GM12865 (cell line): ENCODE results near the gene AUP1.
"Not testable (repeated sequence)": the region's sequence is repeated elsewhere in the genome, so short reads cannot be mapped to it uniquely, and the experiment has no call there.

Experiments
- DNase-seq: peaks from one replicate; pipeline ENCODE4 v3.0.0; 2010; ENCODE audit warnings: low read depth
- H3K4me3 ChIP-seq: 2 replicates; pipeline ENCODE4 v1.5.1; 2011; ENCODE audit warnings: mild to moderate bottlenecking, low read depth, low read length, control low read depth
- TF ChIP-seq, protein P1 (sequence below): IDR thresholded peaks from 2 replicates; pipeline ENCODE4 v1.5.1; 2011; ENCODE audit warnings: low read length, control low read depth, low read depth, inconsistent platforms; ENCODE audit not compliant: insufficient read depth; ENCODE audit errors: missing control alignments

AUP1 gene

DNA sequence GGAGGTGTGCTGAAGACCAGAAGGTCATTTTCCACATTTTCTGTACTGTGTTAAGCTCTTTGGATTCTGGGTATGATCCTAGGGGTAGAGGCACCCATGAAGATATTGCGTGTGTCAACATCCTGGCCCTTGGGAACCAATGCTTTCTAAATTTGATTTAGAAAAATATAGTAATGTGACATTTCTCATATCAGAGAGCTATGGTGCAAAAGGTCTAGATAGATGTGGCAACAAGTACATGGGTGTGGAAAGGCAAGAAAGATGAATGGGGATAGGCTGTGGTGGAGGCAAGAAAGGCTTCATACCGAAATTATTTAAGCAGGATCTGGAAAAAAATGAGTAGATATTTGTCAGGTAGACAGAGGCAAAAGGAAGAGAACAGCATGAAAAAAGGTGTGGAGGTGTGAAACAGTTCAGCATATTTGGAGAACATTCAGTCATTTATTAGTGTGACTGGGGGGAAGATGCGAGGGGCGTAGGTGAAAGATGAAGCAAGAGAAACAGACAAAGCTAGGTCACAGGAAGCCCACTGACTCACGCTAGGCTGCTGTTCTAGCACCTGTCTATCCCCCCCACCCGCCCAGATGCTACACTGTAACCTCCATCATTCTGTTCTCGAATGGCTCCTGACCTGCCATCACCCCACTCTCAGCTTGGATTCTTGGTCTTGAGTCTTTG, 36.7 kb upstream of the AUP1 start:
- TF ChIP-seq, protein P1, sequence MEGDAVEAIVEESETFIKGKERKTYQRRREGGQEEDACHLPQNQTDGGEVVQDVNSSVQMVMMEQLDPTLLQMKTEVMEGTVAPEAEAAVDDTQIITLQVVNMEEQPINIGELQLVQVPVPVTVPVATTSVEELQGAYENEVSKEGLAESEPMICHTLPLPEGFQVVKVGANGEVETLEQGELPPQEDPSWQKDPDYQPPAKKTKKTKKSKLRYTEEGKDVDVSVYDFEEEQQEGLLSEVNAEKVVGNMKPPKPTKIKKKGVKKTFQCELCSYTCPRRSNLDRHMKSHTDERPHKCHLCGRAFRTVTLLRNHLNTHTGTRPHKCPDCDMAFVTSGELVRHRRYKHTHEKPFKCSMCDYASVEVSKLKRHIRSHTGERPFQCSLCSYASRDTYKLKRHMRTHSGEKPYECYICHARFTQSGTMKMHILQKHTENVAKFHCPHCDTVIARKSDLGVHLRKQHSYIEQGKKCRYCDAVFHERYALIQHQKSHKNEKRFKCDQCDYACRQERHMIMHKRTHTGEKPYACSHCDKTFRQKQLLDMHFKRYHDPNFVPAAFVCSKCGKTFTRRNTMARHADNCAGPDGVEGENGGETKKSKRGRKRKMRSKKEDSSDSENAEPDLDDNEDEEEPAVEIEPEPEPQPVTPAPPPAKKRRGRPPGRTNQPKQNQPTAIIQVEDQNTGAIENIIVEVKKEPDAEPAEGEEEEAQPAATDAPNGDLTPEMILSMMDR: no peak
- H3K4me3 ChIP-seq: no peak overlapping the region
- DNase-seq: no peak

DNA sequence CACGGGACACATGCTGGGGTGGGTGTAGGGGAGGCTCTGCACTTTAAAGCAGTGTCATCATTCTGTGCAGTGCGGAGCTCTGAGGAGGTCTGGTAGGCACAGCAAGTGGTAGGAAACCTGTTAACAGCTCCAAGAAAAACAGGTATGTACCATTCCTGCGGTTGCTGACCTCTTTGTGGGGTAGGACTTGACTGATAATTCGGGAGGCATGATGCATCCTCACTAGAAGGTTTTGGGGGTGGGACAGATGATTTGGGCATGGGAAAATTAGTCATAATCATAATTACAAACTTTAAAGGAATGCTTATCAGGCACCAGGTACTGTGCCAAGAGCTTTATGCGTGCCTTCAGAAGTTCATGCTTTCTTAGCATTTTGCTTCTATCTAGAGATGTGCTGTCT, 34.7 kb upstream of the AUP1 start:
- TF ChIP-seq, protein P1: no peak
- H3K4me3 ChIP-seq: no peak overlapping the region
- no peak for DNase-seq

DNA sequence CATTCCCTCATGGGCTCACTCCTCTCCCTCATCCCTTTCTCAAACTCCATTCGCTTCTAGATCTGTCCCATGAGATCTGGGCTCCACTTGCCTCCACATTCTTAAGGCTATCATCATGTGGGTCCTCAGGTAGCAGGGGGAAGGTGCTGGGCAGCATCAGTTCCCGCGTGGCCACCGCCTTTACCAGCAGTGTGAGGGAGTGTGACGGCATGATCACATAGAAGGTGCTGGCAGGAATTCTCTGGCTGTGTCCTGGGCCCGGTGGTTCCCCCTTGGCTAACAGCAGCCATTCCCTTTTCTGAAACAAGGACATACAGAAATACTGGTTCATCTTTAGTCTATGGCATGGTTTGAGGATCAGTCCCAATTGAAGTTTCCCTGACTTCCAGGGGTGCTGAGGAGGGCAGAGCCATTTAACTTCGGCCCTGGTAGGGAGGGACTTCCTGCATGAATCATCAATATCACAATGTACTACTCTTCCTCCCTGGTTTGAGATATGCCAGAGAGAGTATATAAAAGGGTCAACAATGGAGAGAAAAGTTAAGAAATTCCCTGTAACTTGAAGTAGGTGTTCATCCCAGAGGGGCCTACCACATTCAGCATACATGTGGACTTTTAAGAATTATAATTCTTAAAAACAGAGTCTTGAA, 32.7 kb upstream of the AUP1 start:
- no peak overlapping the region for H3K4me3 ChIP-seq
- TF ChIP-seq, protein P1: no peak
- DNase-seq: no peak

DNA sequence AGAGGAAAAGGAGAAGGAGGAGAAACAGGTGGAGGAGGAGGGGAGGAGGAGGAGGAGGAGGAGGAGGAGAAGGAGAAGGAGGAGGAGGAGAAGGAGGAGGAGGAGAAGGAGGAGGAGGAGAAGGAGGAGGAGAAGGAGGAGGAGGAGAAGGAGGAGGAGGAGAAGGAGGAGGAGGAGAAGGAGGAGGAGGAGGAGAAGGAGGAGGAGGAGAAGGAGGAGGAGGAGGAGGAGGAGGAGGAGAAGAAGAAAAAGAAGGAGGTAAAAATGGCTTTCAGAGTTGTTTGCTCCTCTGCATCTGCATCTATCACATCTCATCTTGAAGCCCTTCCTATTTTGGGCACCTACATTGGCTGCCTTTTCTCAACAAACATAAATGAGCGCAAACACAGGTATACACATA, 31.5 kb upstream of the AUP1 start:
- DNase-seq, H3K4me3 ChIP-seq: not testable (repeated sequence)

DNA sequence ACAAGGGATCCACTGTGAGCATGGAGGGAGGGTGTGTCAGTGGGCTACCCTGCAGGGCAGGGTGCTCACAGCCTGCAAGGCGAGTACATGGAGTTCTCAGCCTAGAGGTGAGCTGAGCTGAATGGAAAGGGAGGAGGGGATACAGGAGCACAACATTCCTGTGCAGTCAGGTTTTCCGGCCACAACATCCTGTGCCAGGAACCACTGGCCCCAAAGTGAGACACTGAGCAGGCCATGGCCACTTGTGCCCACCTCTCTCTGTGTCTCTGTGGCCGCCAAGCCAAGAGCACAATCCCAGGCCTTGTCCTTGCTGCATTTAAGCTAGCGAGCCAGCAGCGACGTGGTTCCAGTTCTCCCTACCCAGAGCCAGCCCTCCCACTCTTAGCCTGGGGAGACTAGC, 31.1 kb upstream of the AUP1 start:
- H3K4me3 ChIP-seq: no peak overlapping the region
- no peak for DNase-seq

DNA sequence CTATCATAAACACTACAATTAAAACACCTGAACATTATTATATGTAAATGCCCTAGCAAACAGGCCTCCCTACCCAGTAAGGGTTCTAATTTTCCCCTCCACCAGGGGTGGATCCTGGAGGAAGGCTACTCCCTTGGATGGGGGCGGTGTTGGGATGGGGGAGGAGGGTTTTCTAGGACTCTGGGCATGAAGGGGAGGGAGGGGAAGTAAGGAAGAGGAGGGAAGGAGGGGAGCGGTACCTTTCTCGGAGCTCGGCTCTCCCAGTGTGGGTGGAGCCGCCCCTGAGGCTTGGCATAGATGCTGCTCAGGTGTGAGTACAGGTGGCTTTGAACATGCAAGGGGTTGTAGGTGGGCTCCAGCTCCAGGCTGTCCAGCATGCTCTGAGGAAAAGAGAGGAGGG, 30.4 kb upstream of the AUP1 start:
- no peak for DNase-seq
- TF ChIP-seq, protein P1: no peak

More for the DNA sequence above, 31.1 kb upstream of the AUP1 start:
- TF ChIP-seq, protein P1: no peak

DNA sequence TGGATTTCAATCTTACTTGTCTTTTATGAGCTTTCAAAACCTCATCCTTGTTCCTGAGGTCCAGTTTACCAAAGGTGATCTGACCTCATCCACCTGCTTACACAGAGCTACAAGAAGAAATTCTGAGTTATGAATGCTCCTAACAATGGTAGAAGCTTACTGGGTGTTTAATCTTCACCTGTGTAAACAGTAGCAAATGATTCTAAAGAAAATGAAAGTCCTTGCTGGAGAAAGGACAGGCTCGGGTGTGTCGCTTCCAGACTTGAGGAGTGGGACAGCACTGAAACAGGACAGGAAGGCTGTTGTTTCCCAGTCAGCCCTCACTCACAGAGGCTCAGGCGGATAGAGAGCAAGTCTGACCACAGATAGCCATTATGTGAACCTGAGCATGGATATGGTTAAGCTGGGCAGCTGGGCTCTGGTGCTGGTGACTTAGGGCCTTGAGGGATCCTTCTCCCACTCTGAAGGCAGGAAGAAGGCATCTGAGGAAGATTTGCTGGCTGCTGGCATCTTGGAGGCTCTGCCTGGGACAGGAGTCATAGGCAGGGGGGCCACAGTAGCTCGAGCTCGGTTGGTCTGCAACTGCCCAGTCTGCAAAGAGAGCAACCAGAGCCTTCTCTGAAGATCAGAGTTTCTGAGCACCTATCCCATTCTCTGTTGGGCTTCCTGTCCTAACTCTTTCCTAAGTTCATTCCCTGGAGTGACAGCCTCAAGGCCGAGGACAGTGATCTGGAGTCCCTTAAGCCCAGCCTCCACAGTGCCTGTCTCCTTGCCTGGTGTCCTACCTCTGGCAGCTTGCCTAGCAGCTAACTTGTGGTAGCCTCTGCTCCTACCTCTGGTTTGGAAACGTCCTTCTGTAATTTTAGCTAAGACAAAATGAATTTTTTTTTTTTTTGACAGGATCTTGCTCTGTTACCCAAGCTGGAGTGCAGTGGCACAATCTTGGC, 29.1 kb upstream of the AUP1 start:
- DNase-seq: no peak

More for the DNA sequence above, 30.4 kb upstream of the AUP1 start:
- no peak overlapping the region for H3K4me3 ChIP-seq

More for the DNA sequence above, 29.1 kb upstream of the AUP1 start:
- TF ChIP-seq, protein P1: no peak
- H3K4me3 ChIP-seq: no peak overlapping the region
